Astrocyte (in vitro differentiated cells and primary cell): ENCODE data around the gene CST9. TPM values are rescaled to one million over a fixed set of nuclear protein-coding genes. Genes with fewer than 3 reads are reported as not detected.

ENCODE experiments used
- DNase-seq: peaks from one replicate; pipeline ENCODE4 v3.0.0-alpha.2; 2010; ENCODE audit warnings: low read depth
- FAIRE-seq: peaks from 2 replicates; lab custom pipeline; 2011; peaks lifted over from hg19 to GRCh38; lab: Jason Lieb, UNC
- H2AFZ ChIP-seq: 2 replicates; pipeline ENCODE4 v1.6.0; 2012; ENCODE audit warnings: low read depth, low read length, inconsistent platforms
- H3K27ac ChIP-seq: 2 replicates; pipeline ENCODE4 v1.5.1; 2011; ENCODE audit warnings: low read depth, low read length, inconsistent platforms
- H3K27me3 ChIP-seq: 2 replicates; pipeline ENCODE4 v1.6.0; 2011; ENCODE audit warnings: low read length, inconsistent platforms; ENCODE audit not compliant: insufficient read depth
- H3K36me3 ChIP-seq: 2 replicates; pipeline ENCODE4 v1.5.1; 2011; ENCODE audit warnings: low read length, inconsistent platforms; ENCODE audit not compliant: insufficient read depth
- H3K4me1 ChIP-seq: 2 replicates; pipeline ENCODE4 v1.5.1; 2011; ENCODE audit warnings: low read length, inconsistent platforms; ENCODE audit not compliant: insufficient read depth
- H3K4me2 ChIP-seq: 2 replicates; pipeline ENCODE4 v1.6.0; 2012; ENCODE audit warnings: low read length, inconsistent platforms
- H3K4me3 ChIP-seq: 2 replicates; pipeline ENCODE4 v1.5.1; 2011; ENCODE audit warnings: low read depth, mild to moderate bottlenecking, low read length, inconsistent platforms; ENCODE audit not compliant: insufficient read depth
- H3K79me2 ChIP-seq: 2 replicates; pipeline ENCODE4 v1.6.0; 2012; ENCODE audit warnings: mild to moderate bottlenecking, low read length, inconsistent platforms; ENCODE audit not compliant: insufficient read depth
- H3K9ac ChIP-seq: 2 replicates; pipeline ENCODE4 v1.6.0; 2012; ENCODE audit warnings: mild to moderate bottlenecking, low read length, inconsistent platforms
- H3K9me3 ChIP-seq: 2 replicates; pipeline ENCODE4 v1.5.1; 2012; ENCODE audit warnings: low read depth, mild to moderate bottlenecking, low read length, inconsistent platforms; ENCODE audit not compliant: insufficient read depth
- H4K20me1 ChIP-seq: 2 replicates; pipeline ENCODE4 v1.6.0; 2012; ENCODE audit warnings: low read length, inconsistent platforms; ENCODE audit not compliant: insufficient read depth
- H3K27ac Mint-ChIP-seq: one replicate; pipeline ENCODE4 v1.8.0; 2021; ENCODE audit warnings: mild to moderate bottlenecking, mixed read lengths; ENCODE audit not compliant: unreplicated experiment
- H3K27me3 Mint-ChIP-seq: one replicate; pipeline ENCODE4 v1.8.0; 2021; ENCODE audit warnings: low read depth, mixed read lengths; ENCODE audit not compliant: unreplicated experiment
- H3K36me3 Mint-ChIP-seq: one replicate; pipeline ENCODE4 v1.8.0; 2021; ENCODE audit warnings: low read depth, mixed read lengths; ENCODE audit not compliant: unreplicated experiment
- H3K4me1 Mint-ChIP-seq: one replicate; pipeline ENCODE4 v1.8.0; 2021; ENCODE audit warnings: low read depth, mixed read lengths; ENCODE audit not compliant: unreplicated experiment
- H3K4me3 Mint-ChIP-seq: one replicate; pipeline ENCODE4 v1.8.0; 2021; ENCODE audit warnings: mild to moderate bottlenecking, moderate library complexity, mixed read lengths; ENCODE audit not compliant: unreplicated experiment
- H3K9me3 Mint-ChIP-seq: one replicate; pipeline ENCODE4 v1.8.0; 2021; ENCODE audit warnings: mild to moderate bottlenecking, mixed read lengths; ENCODE audit not compliant: unreplicated experiment
- EZH2 ChIP-seq: IDR thresholded peaks from 2 replicates; pipeline ENCODE4 v1.6.1; 2012; ENCODE audit warnings: mild to moderate bottlenecking, low read length, inconsistent platforms; ENCODE audit not compliant: insufficient read depth
- total RNA-seq: library from RNA; stranded (reverse); gene quantifications from 2 replicates; pipeline ENCODE4 v1.2.1, GENCODE V29; 2021
- TF ChIP-seq, protein P1 (sequence below): IDR thresholded peaks from 2 replicates; pipeline ENCODE4 v1.5.1; 2011; ENCODE audit warnings: low read depth, mild to moderate bottlenecking, inconsistent platforms, low read length, moderate library complexity; ENCODE audit not compliant: insufficient read depth

The CST9 gene
- total RNA-seq, 1 donor from 2014 or later: not detected

- no peak overlapping the region for H3K27ac Mint-ChIP-seq
Observed at GRCh38 chr20:23628402-23629016, 22.8 kb upstream of the CST9 start.

GRCh38 chr20:23627501-23627900 lies 21.8 kb upstream of the CST9 start:
- Mint-ChIP-seq H3K4me1 (peaks cover 30% of the 10 kb centered on the region), H3K36me3 (peaks cover 4% of the 10 kb centered on the region), H3K27me3 (no peaks in the 10 kb centered on the region), H3K4me3 (no peak overlapping the region), H3K9me3 (peaks cover 5% of the 10 kb centered on the region), H3K27ac (no peak overlapping the region)
- H3K4me2 ChIP-seq: no peak overlapping the region
- peaks cover 15% of the 10 kb centered on the region for H3K4me1 ChIP-seq
- H3K27me3 ChIP-seq: no peaks in the 10 kb centered on the region
- DNase-seq: peak; percentile 44
- H3K9me3 ChIP-seq: no peaks in the 10 kb centered on the region
- H3K36me3 ChIP-seq: no peaks in the 10 kb centered on the region
- H2AFZ ChIP-seq: no peak overlapping the region
- no peaks in the 10 kb centered on the region for H3K79me2 ChIP-seq
- no peak overlapping the region for H3K4me3 ChIP-seq
- H3K9ac ChIP-seq: no peak overlapping the region
- TF ChIP-seq EZH2: no peak
- TF ChIP-seq, protein P1, sequence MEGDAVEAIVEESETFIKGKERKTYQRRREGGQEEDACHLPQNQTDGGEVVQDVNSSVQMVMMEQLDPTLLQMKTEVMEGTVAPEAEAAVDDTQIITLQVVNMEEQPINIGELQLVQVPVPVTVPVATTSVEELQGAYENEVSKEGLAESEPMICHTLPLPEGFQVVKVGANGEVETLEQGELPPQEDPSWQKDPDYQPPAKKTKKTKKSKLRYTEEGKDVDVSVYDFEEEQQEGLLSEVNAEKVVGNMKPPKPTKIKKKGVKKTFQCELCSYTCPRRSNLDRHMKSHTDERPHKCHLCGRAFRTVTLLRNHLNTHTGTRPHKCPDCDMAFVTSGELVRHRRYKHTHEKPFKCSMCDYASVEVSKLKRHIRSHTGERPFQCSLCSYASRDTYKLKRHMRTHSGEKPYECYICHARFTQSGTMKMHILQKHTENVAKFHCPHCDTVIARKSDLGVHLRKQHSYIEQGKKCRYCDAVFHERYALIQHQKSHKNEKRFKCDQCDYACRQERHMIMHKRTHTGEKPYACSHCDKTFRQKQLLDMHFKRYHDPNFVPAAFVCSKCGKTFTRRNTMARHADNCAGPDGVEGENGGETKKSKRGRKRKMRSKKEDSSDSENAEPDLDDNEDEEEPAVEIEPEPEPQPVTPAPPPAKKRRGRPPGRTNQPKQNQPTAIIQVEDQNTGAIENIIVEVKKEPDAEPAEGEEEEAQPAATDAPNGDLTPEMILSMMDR: no peak
- no peaks in the 10 kb centered on the region for H4K20me1 ChIP-seq
- no peak for FAIRE-seq
- H3K27ac ChIP-seq: no peak overlapping the region

More at GRCh38 chr20:23628402-23629016, 22.8 kb upstream of the CST9 start:
- Mint-ChIP-seq H3K36me3 (peaks cover 11% of the 10 kb centered on the region), H3K9me3 (peaks cover 5% of the 10 kb centered on the region), H3K4me1 (peaks cover 22% of the 10 kb centered on the region), H3K27me3 (no peaks in the 10 kb centered on the region), H3K4me3 (no peak overlapping the region)
- H3K79me2 ChIP-seq: no peaks in the 10 kb centered on the region
- no peak for DNase-seq
- no peaks in the 10 kb centered on the region for H3K27me3 ChIP-seq
- no peaks in the 10 kb centered on the region for H3K9me3 ChIP-seq
- TF ChIP-seq, protein P1: no peak
- no peak for TF ChIP-seq EZH2
- peaks cover 12% of the 10 kb centered on the region for H3K4me1 ChIP-seq
- H3K9ac ChIP-seq: no peak overlapping the region
- H2AFZ ChIP-seq: no peak overlapping the region
- FAIRE-seq: no peak
- no peak overlapping the region for H3K4me3 ChIP-seq
- no peak overlapping the region for H3K27ac ChIP-seq
- peak overlapping the region; percentile 14 for H3K4me2 ChIP-seq
- H4K20me1 ChIP-seq: no peaks in the 10 kb centered on the region
- no peaks in the 10 kb centered on the region for H3K36me3 ChIP-seq

DNA sequence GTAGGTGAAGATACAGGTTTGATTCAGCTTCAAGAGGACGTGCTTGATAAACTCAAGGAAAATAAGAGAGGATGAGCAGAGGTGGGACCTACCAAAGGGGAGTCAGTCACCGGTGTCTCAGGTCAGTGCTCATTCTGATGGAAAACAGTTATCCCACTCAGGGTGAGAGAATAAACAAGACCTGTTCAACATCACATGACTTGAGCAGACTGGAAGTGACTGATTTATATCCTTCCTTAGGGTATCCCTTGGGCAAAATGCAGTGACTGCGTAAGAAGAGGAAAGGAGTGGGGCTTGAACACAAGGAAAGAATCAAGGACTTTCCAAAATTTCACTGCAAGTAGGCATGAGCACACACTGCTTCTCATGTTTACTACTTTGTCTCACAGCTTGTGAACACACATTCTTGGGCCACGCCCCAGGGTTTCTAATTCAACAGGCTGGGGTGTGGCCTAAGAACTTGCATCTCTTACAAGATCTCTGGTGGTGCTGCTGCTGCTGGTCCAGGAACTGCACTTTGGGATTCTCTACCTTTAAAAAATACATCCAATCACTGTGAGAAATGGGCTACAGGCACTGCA lies 20.4 kb upstream of the CST9 start:
- no peaks in the 10 kb centered on the region for H3K9me3 ChIP-seq
- H3K27me3 ChIP-seq: no peaks in the 10 kb centered on the region
- no peak for FAIRE-seq
- TF ChIP-seq, protein P1: no peak
- TF ChIP-seq EZH2: no peak
- H4K20me1 ChIP-seq: no peaks in the 10 kb centered on the region
- no peak overlapping the region for H3K27ac ChIP-seq
- Mint-ChIP-seq H3K36me3 (peaks cover 4% of the 10 kb centered on the region), H3K4me1 (peaks cover 36% of the 10 kb centered on the region), H3K27me3 (no peaks in the 10 kb centered on the region), H3K27ac (no peak overlapping the region), H3K9me3 (peaks cover 5% of the 10 kb centered on the region), H3K4me3 (no peak overlapping the region)
- no peak overlapping the region for H3K9ac ChIP-seq
- no peak overlapping the region for H3K4me2 ChIP-seq
- peaks cover 19% of the 10 kb centered on the region for H3K4me1 ChIP-seq
- H2AFZ ChIP-seq: no peak overlapping the region
- no peak for DNase-seq
- H3K4me3 ChIP-seq: no peak overlapping the region
- H3K79me2 ChIP-seq: no peaks in the 10 kb centered on the region
- no peaks in the 10 kb centered on the region for H3K36me3 ChIP-seq
